ENCODE results near the gene TTK. TPM values are rescaled to one million over a fixed set of nuclear protein-coding genes. Genes with fewer than 3 reads are reported as not detected.

Gene TTK
- total RNA-seq, 6 experiments from 2014 or later: 0.22 to 2.5 (median 0.54) TPM

DNA sequence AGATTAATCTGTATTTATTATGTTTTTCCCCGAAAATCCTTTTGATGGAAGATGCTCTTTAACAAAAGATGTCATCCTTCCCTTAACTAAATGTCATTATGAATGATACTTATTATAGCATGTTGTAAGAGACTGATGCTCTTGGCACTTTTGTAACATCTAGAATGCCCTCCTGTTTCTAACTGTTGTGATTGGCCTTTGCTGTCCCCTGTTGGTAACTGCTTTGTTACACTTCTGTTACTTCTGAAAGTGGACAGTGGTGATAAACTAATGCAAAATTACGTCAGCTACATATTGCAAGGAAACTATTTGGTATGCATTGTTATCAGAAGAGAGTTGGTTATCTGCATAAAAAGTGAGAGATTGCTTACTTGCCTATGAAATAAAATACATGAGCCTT, 5.8 kb downstream of the TTK start:
- ATAC-seq: no peak
- intact Hi-C loops (cut with DNase I): no loop called here
- H3K27me3 ChIP-seq: no peaks in the 10 kb centered on the region
- no peak for DNase-seq
- 91% methylated on average over 2 of the region's 2 CpGs for WGBS (ENCODE audit: insufficient coverage, low coverage, low lambda C conversion rate, missing lambda C conversion rate)
- no peaks in the 10 kb centered on the region for H3K4me1 ChIP-seq
- H3K4me3 ChIP-seq: no peak overlapping the region
- no peak overlapping the region for H3K27ac ChIP-seq
- no peaks in the 10 kb centered on the region for H3K36me3 ChIP-seq
- TF ChIP-seq, protein P1, sequence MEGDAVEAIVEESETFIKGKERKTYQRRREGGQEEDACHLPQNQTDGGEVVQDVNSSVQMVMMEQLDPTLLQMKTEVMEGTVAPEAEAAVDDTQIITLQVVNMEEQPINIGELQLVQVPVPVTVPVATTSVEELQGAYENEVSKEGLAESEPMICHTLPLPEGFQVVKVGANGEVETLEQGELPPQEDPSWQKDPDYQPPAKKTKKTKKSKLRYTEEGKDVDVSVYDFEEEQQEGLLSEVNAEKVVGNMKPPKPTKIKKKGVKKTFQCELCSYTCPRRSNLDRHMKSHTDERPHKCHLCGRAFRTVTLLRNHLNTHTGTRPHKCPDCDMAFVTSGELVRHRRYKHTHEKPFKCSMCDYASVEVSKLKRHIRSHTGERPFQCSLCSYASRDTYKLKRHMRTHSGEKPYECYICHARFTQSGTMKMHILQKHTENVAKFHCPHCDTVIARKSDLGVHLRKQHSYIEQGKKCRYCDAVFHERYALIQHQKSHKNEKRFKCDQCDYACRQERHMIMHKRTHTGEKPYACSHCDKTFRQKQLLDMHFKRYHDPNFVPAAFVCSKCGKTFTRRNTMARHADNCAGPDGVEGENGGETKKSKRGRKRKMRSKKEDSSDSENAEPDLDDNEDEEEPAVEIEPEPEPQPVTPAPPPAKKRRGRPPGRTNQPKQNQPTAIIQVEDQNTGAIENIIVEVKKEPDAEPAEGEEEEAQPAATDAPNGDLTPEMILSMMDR (IDR thresholded peaks at IDR 0.05): no peak
- TF ChIP-seq POLR2A (IDR thresholded peaks at IDR 0.05): no peak
- no peaks in the 10 kb centered on the region for H3K9me3 ChIP-seq

DNA sequence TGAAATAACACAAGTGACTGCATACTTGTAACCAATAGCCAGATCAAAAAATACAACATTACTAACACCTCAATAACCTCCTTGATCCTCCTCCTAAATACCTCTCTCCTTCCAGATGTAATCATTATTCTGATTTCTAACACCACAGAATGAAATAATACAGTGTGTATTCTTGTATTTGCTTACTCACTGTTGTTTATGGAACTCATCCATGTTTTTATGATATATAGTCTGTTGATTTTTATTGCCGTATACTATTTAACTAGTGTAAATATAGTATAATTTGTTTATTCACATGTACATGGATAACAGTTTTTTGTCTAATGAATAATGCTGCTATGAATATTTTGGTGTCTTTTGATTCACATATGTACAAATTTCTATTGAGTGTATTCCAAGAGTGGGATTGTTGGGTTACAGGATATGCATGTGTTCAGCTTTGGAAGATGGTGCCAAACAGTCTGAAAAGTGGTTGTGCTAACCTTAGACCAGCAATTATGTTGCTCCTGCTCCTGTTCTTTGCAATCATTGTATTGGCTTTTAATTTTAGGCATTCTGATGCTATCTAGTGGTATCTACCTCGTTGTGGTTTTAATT, 11.5 kb downstream of the TTK start:
- no peak for ATAC-seq
- Histone ChIP-seq H3K27me3 (no peaks in the 10 kb centered on the region), H3K4me3 (no peak overlapping the region), H3K36me3 (no peaks in the 10 kb centered on the region), H3K9me3 (no peaks in the 10 kb centered on the region), H3K4me1 (no peaks in the 10 kb centered on the region), H3K27ac (no peak overlapping the region)
- TF ChIP-seq, protein P1 (IDR thresholded peaks at IDR 0.05): no peak
- no peak for TF ChIP-seq POLR2A (IDR thresholded peaks at IDR 0.05)
- intact Hi-C loops (cut with DNase I): no loop called here
- 96% methylated on average over 2 of the region's 2 CpGs for WGBS (ENCODE audit: insufficient coverage, low coverage, low lambda C conversion rate, missing lambda C conversion rate)
- DNase-seq: no peak

DNA sequence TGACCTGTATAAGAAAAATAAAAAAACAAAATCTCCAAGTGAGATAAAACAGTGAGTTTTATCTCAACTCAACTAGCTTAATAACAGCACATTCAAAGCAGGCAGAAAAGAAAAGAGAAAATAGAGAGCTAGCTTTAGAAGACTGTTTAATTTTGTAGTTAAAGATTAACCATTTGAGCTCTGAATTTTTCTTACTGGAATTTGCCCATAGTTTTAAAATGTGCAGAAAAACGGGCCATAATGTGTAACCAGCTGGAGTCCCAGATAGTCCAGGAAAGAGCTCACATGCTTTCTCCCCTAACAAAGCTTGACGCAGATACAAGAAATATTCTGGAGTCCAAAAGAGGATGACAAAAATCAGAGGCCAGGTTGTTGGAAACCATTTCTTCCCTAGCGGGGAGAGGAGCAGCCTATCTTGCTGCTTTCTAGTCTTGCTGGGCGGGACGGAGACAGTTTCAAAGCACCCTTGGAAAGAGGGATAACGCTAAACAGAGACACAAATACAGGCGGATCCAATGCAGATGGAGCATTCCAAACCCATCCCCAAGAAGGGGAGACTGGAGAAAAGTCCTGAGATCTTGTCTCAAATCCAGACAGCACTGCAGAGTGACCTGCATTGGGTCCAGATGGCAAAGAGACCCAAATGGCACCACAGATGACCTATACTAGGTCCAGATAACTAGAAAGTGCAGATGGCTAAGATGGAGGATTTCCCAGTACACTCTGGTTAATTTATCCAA, 16.1 kb downstream of the TTK start:
- Histone ChIP-seq H3K4me3 (peak overlapping the region in 1 of 3 donors; percentile 15), H3K36me3 (no peaks in the 10 kb centered on the region), H3K9me3 (no peaks in the 10 kb centered on the region), H3K27me3 (no peaks in the 10 kb centered on the region), H3K4me1 (no peaks in the 10 kb centered on the region), H3K27ac (peak overlapping the region in 1 of 3 donors; percentile 16)
- intact Hi-C loops (cut with DNase I): no loop called here
- no peak for TF ChIP-seq POLR2A (IDR thresholded peaks at IDR 0.05)
- TF ChIP-seq, protein P1 (IDR thresholded peaks at IDR 0.05): no peak
- ATAC-seq (peak in 1 of 4 donors; percentile 65), DNase-seq (no peak)
- WGBS (ENCODE audit: insufficient coverage, low coverage, low lambda C conversion rate, missing lambda C conversion rate): 50% methylated on average over 3 of the region's 7 CpGs

DNA sequence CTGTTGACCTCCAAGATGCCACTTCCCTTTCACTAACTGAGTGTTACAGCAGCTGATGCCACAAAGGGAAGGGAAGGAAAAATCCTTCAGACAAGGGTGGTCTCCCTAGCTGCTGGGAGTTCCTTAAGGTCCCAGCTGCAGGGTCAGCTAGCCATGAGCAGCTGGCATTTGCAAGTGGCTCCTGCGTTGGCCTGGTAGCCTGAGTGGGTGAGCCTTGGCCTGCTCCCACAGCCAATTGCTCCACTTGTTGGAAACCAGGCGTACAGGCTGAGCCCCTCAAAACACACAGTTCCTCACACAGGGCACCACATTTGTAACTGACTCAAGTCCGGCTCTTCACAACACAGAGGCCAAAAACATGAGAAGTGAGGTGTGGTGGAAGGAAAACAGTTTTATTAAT, 16.7 kb downstream of the TTK start:
- DNase-seq (no peak), ATAC-seq (no peak)
- WGBS (ENCODE audit: insufficient coverage, low coverage, low lambda C conversion rate, missing lambda C conversion rate): 86% methylated on average over 1 of the region's 3 CpGs
- no peaks in the 10 kb centered on the region for H3K9me3 ChIP-seq
- intact Hi-C loops (cut with DNase I): no loop called here
- H3K27ac ChIP-seq: no peak overlapping the region
- TF ChIP-seq, protein P1 (IDR thresholded peaks at IDR 0.05): no peak
- TF ChIP-seq POLR2A (IDR thresholded peaks at IDR 0.05): no peak
- no peaks in the 10 kb centered on the region for H3K36me3 ChIP-seq
- no peak overlapping the region for H3K4me3 ChIP-seq
- H3K27me3 ChIP-seq: no peaks in the 10 kb centered on the region
- H3K4me1 ChIP-seq: no peaks in the 10 kb centered on the region
